Upper lobe of left lung (tissue), 4 donors: ENCODE data around the gene NAA11.

Experiments used
- POLR2AphosphoS5 ChIP-seq, 2 donors: sonication (generic); formaldehyde crosslinking; IDR thresholded peaks; one replicate each; pipeline ENCODE4 v1.5.1; 2017; ENCODE audit warnings: antibody characterized with exemption in 2 of 2
- TF ChIP-seq, protein P1 (sequence below), 6 experiments: fragments of 450-650 bp in 4 of 6; fragments of 200-600 bp in 2 of 6; sonication (generic) in 2 of 6; IDR thresholded peaks; one replicate each; pipeline ENCODE4 v1.5.1; 2016 to 2019; ENCODE audit warnings: antibody characterized with exemption in 6 of 6

DNA sequence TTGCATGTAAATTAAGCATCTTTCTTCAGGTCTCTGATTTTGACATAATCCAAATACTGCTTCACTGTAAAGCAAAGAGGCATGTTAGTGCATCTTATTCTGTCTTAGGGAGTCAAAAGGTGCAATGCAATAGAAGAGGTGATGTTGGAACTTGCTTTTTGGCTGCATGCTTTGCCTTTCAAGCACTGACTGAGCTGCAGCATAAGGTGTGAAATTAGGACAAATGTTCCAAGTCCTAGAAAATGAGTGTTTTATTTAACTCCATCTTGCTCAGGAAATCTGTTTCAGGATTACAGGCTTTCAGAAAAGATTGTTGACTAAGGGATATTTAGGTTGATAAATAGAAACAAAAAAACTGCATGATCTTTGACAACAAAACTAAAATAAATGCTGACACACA, 30.8 kb downstream of the NAA11 start:
- TF ChIP-seq, protein P1, sequence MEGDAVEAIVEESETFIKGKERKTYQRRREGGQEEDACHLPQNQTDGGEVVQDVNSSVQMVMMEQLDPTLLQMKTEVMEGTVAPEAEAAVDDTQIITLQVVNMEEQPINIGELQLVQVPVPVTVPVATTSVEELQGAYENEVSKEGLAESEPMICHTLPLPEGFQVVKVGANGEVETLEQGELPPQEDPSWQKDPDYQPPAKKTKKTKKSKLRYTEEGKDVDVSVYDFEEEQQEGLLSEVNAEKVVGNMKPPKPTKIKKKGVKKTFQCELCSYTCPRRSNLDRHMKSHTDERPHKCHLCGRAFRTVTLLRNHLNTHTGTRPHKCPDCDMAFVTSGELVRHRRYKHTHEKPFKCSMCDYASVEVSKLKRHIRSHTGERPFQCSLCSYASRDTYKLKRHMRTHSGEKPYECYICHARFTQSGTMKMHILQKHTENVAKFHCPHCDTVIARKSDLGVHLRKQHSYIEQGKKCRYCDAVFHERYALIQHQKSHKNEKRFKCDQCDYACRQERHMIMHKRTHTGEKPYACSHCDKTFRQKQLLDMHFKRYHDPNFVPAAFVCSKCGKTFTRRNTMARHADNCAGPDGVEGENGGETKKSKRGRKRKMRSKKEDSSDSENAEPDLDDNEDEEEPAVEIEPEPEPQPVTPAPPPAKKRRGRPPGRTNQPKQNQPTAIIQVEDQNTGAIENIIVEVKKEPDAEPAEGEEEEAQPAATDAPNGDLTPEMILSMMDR (IDR thresholded peaks at IDR 0.05): no peak
- TF ChIP-seq POLR2AphosphoS5 (IDR thresholded peaks at IDR 0.05): no peak
